ENCODE measurements around the gene GTF2F1. TPM values are rescaled to one million over a fixed set of nuclear protein-coding genes. Genes with fewer than 3 reads are reported as not detected.
"Not testable (repeated sequence)": the region's sequence is repeated elsewhere in the genome, so short reads cannot be mapped to it uniquely, and the experiment has no call there.

Gene GTF2F1
- total and polyA plus RNA-seq, 8 donors: 9.8 to 62.8 (median 31.1) TPM

DNA sequence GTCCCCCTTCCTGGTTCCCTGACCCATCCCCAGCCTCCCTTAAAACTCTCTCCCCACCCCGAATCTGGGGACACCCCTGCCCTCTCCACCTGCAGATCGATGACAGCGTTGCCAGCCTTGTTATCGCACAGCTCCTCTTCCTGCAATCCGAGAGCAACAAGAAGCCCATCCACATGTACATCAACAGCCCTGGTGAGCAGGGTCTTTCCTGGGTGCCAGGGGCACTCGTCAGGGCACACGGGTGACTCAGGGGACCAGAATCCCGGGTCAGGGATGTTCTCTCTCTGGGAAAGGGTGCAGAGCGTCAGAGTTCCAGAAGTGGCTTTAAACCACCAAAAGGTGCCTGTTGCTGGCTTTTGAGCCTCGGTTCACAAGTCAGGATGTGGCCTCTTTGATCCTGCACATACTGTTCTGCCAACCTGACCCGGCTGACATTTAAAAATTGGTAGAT, 30.6 kb downstream of the GTF2F1 start:
- Histone ChIP-seq H3K9me3 (no peaks in the 10 kb centered on the region), H3K27me3 (no peaks in the 10 kb centered on the region), H3K4me1 (peaks cover 6 to 20% (median 19%) of the 10 kb centered on the region in 4 donors), H3K36me3 (peaks cover 33 to 42% (median 40%) of the 10 kb centered on the region in 4 donors), H3K27ac (peak overlapping the region; percentile 83 to 94 (median 92)), H3K4me3 (peak overlapping the region; percentile 85 to 96 (median 91))
- WGBS, 5 donors: 12 to 17% (median 14%) methylated on average over 8 to 11 of the region's 11 CpGs
- DNase-seq: peak in 1 of 2 donors; percentile 35
- intact Hi-C loops (cut with DNase I; ENCODE audit: low total_unique reads): no loop called here
- TF ChIP-seq, protein P1, sequence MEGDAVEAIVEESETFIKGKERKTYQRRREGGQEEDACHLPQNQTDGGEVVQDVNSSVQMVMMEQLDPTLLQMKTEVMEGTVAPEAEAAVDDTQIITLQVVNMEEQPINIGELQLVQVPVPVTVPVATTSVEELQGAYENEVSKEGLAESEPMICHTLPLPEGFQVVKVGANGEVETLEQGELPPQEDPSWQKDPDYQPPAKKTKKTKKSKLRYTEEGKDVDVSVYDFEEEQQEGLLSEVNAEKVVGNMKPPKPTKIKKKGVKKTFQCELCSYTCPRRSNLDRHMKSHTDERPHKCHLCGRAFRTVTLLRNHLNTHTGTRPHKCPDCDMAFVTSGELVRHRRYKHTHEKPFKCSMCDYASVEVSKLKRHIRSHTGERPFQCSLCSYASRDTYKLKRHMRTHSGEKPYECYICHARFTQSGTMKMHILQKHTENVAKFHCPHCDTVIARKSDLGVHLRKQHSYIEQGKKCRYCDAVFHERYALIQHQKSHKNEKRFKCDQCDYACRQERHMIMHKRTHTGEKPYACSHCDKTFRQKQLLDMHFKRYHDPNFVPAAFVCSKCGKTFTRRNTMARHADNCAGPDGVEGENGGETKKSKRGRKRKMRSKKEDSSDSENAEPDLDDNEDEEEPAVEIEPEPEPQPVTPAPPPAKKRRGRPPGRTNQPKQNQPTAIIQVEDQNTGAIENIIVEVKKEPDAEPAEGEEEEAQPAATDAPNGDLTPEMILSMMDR (IDR thresholded peaks at IDR 0.05): no peak
- TF ChIP-seq EP300 (IDR thresholded peaks at IDR 0.05): no peak
- TF ChIP-seq POLR2A (IDR thresholded peaks at IDR 0.05): no peak
- no peak for TF ChIP-seq POLR2AphosphoS5 (IDR thresholded peaks at IDR 0.05)

DNA sequence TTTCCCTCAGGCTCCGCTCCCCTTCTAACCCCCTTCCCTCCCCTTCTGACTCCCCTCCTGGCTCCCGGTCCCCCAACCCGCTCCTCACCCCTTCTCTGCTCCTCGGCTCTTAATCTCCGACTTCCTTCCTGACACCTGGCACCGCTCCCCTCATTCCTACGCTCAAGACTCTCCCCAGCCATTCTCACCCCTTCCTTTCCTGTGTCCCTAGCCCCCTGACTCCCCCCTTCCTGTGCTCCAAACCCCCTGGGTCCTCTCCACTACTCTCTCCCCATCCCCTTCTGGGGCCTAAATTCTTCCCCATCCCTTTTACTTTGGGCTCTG, 31.0 kb downstream of the GTF2F1 start:
- peak in 1 of 2 donors; percentile 29 for DNase-seq
- TF ChIP-seq, protein P1 (IDR thresholded peaks at IDR 0.05): no peak
- TF ChIP-seq POLR2A (IDR thresholded peaks at IDR 0.05): no peak
- no peak for TF ChIP-seq POLR2AphosphoS5 (IDR thresholded peaks at IDR 0.05)
- TF ChIP-seq EP300 (IDR thresholded peaks at IDR 0.05): no peak
- H3K9me3 ChIP-seq: no peaks in the 10 kb centered on the region
- H3K4me1 ChIP-seq: peaks cover 6 to 20% (median 19%) of the 10 kb centered on the region in 4 donors
- intact Hi-C loops (cut with DNase I; ENCODE audit: low total_unique reads): no loop called here
- H3K27ac ChIP-seq: peak overlapping the region; percentile 83 to 94 (median 92)
- H3K36me3 ChIP-seq: peaks cover 29 to 38% (median 36%) of the 10 kb centered on the region in 4 donors
- no peaks in the 10 kb centered on the region for H3K27me3 ChIP-seq
- 0% methylated on average over 7 of the region's 7 CpGs for WGBS, 5 donors
- peak overlapping the region; percentile 85 to 96 (median 91) for H3K4me3 ChIP-seq

DNA sequence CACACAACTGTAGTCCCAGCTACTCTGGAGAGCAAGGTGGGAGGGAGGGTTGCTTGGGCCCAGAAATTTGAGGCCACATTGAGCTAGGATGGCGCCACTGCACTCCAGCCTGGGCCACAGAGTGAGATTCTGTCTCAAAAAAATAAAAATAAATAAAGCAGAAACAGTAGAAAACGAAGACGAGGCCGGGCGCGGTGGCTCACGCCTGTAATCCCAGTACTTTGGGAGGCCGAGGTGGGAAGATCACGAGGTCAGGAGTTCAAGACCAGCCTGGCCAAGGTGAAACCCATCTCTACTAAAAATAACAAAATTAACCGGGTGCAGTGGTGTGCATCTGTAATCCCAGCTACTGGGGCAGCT, 32.1 kb downstream of the GTF2F1 start:
- Histone ChIP-seq H3K27ac (peak overlapping the region; percentile 83 to 94 (median 92)), H3K4me3 (peak overlapping the region; percentile 85 to 96 (median 91)), H3K4me1 (peaks cover 6 to 20% (median 19%) of the 10 kb centered on the region in 4 donors), H3K36me3 (peaks cover 18 to 27% (median 24%) of the 10 kb centered on the region in 4 donors)
- H3K9me3 ChIP-seq; DNase-seq; H3K27me3 ChIP-seq; intact Hi-C loops (cut with DNase I; ENCODE audit: low total_unique reads): not testable (repeated sequence)
- 91 to 99% (median 95%) methylated on average over 10 of the region's 10 CpGs for WGBS, 5 donors

DNA sequence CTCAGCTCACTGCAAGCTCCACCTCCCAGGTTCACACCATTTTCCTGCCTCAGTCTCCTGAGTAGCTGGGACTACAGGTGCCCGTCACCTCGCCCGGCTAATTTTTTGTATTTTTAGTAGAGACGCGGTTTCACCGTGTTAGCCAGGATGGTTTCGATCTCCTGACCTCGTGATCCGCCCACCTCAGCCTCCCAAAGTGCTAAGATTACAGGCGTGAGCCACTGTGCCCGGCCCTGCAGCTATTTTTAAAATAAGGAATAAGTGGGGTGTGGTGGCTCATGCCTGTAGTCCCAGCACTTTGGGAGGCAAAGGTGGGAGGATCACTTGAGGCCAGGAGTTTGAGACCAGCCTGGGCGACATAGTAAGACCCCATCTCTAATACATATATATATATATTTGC, 32.5 kb downstream of the GTF2F1 start:
- DNase-seq; H3K27me3 ChIP-seq; H3K27ac ChIP-seq; H3K9me3 ChIP-seq; H3K4me3 ChIP-seq; intact Hi-C loops (cut with DNase I; ENCODE audit: low total_unique reads): not testable (repeated sequence)
- 94 to 98% (median 96%) methylated on average over 12 of the region's 12 CpGs for WGBS, 5 donors
- Histone ChIP-seq H3K4me1 (peaks cover 6 to 20% (median 19%) of the 10 kb centered on the region in 4 donors), H3K36me3 (peaks cover 14 to 23% (median 21%) of the 10 kb centered on the region in 4 donors)

DNA sequence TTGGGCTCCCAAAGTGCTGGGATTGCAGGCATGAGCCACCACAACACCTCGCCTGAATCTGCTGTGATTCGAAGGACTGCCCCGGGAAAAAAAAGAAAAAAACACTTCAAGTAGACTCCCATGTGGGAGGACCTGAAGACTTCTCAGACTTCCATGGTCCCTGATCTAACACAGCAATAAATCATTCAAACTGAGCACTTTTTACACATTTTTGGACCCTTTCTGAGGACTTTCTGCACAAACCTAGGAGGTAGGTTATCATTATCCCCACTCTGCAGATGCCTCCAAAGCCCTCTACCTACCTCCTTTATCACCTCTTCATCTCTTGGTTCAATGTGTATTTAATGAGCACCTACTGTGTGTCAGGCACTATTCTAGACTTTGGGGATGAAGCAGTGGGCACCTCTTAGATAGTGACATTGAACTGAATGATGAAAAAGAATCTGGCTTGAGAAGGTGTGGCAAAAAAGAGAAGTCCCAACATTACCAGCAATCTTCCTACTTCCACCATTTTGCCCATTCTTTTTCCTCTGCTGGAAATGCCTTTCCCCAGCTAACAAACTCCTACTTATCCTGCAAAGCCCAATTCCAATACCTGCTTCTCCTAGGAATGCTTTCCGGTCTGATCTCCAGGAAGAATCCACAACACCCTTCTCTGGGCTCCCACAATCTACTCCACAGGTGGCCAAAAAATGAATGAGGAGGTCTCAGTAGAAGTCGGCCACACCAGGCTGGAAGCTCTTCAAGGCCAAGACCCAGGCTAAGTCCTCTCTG, 33.2 kb downstream of the GTF2F1 start:
- no peak for DNase-seq
- H3K4me3 ChIP-seq: no peak overlapping the region
- H3K4me1 ChIP-seq: peaks cover 6 to 20% (median 19%) of the 10 kb centered on the region in 4 donors
- intact Hi-C loops (cut with DNase I; ENCODE audit: low total_unique reads): no loop called here
- peaks cover 8 to 16% (median 14%) of the 10 kb centered on the region in 4 donors for H3K36me3 ChIP-seq
- H3K9me3 ChIP-seq: no peaks in the 10 kb centered on the region
- TF ChIP-seq POLR2A (IDR thresholded peaks at IDR 0.05): no peak
- TF ChIP-seq EP300 (IDR thresholded peaks at IDR 0.05): no peak
- TF ChIP-seq, protein P1 (IDR thresholded peaks at IDR 0.05): no peak
- no peaks in the 10 kb centered on the region for H3K27me3 ChIP-seq
- H3K27ac ChIP-seq: no peak overlapping the region
- 81 to 96% (median 93%) methylated on average over 5 of the region's 5 CpGs for WGBS, 5 donors
